Measurements from ENCODE around the gene MADD.
"Not testable (repeated sequence)": the region's sequence is repeated elsewhere in the genome, so short reads cannot be mapped to it uniquely, and the experiment has no call there.

The MADD gene

GRCh38 chr11:47278058-47278457, 8.1 kb downstream of the MADD start:
- no peak for DNase-seq

- no peak for DNase-seq
These were observed 8.8 kb downstream of the MADD start for GRCh38 chr11:47278769-47279168.

GRCh38 chr11:47280099-47280498, 10.2 kb downstream of the MADD start:
- DNase-seq: no peak

GRCh38 chr11:47280860-47281259, 10.9 kb downstream of the MADD start:
- DNase-seq: no peak

GRCh38 chr11:47282462-47282861, 12.5 kb downstream of the MADD start:
- no peak for DNase-seq

- DNase-seq: no peak
These were observed 14.2 kb downstream of the MADD start for GRCh38 chr11:47284151-47284550.

GRCh38 chr11:47285969-47286770, 16.2 kb downstream of the MADD start:
- DNase-seq: no peak

GRCh38 chr11:47288066-47288465, 18.1 kb downstream of the MADD start:
- no peak for DNase-seq

- DNase-seq: no peak
These were observed 19.9 kb downstream of the MADD start for GRCh38 chr11:47289856-47290255.

GRCh38 chr11:47295385-47295784, 25.5 kb downstream of the MADD start:
- no peak for DNase-seq

- DNase-seq: peak; percentile 56
These were observed 26.1 kb downstream of the MADD start for GRCh38 chr11:47296045-47296444.

GRCh38 chr11:47299078-47299477, 29.1 kb downstream of the MADD start:
- DNase-seq: no peak

GRCh38 chr11:47302853-47303252, 32.9 kb downstream of the MADD start:
- DNase-seq: no peak

- no peak for DNase-seq
These were observed 36.0 kb downstream of the MADD start for GRCh38 chr11:47305734-47306483.

GRCh38 chr11:47306484-47306844, 36.5 kb downstream of the MADD start:
- DNase-seq: no peak

- DNase-seq: no peak
These were observed 38.3 kb downstream of the MADD start for GRCh38 chr11:47308050-47308823.

GRCh38 chr11:47314992-47315391, 45.1 kb downstream of the MADD start:
- DNase-seq: no peak

GRCh38 chr11:47316501-47316900, 46.6 kb downstream of the MADD start:
- not testable (repeated sequence) for DNase-seq

GRCh38 chr11:47317064-47317828, 47.3 kb downstream of the MADD start:
- no peak for DNase-seq

- no peak for DNase-seq
These were observed 48.2 kb downstream of the MADD start for GRCh38 chr11:47318166-47318565.

GRCh38 chr11:47324520-47324919, 54.6 kb downstream of the MADD start:
- DNase-seq: no peak

- DNase-seq: no peak
These were observed 55.5 kb downstream of the MADD start for GRCh38 chr11:47325271-47326041.

Data from NCI-H1436 treated with DMSO at 0.1 percent for 48 hours (cell line).